HEK293 (cell line): ENCODE results near the gene PAX4.

Source experiments
- CTCF ChIA-PET: fragments of 350-600 bp; formaldehyde crosslinking; extraction: SDS; loops from one replicate; lab custom pipeline; 2021; ENCODE audit warnings: antibody characterized with exemption; lab: Yijun Ruan, JAX
- POLR2A ChIA-PET: fragments of 300-600 bp; formaldehyde crosslinking; extraction: SDS; loops from one replicate; lab custom pipeline; 2020; ENCODE audit warnings: antibody characterized with exemption, inconsistent platforms; lab: Yijun Ruan, JAX
- H3K27ac ChIP-seq: fragments of 200-500 bp; sonication (Bioruptor generic); 2 replicates; pipeline ENCODE4 v1.5.1; 2014; ENCODE audit warnings: low read depth, low read length, control low read depth, inconsistent platforms; ENCODE audit errors: extremely low read depth
- H3K36me3 ChIP-seq, 2 experiments: fragments of 200-500 bp in 1 of 2; sonication (Bioruptor generic) in 1 of 2; 1 replicate in 1 of 2; 2 replicates in 1 of 2; pipeline ENCODE4 v1.5.1; 2014 to 2017; ENCODE audit warnings: inconsistent platforms in 2 of 2, low read length in 2 of 2; ENCODE audit not compliant: control insufficient read depth in 2 of 2, insufficient read depth in 1 of 2
- H3K4me1 ChIP-seq: fragments of 200-500 bp; sonication (Bioruptor generic); 2 replicates; pipeline ENCODE4 v1.5.1; 2014; ENCODE audit warnings: mild to moderate bottlenecking, low read length, inconsistent platforms; ENCODE audit not compliant: control insufficient read depth, insufficient read depth
- H3K4me3 ChIP-seq: 2 replicates; pipeline ENCODE4 v1.5.1; 2011; ENCODE audit warnings: low read depth, mild to moderate bottlenecking, control low read depth, low read length, moderate library complexity
- H3K9me3 ChIP-seq: fragments of 200-500 bp; sonication (Bioruptor generic); 2 replicates; pipeline ENCODE4 v1.5.1; 2014; ENCODE audit warnings: low read depth, low read length, inconsistent platforms; ENCODE audit not compliant: control insufficient read depth, insufficient read depth
- BCL11A ChIP-seq: fragments of 450-650 bp; formaldehyde crosslinking; IDR thresholded peaks from 2 replicates; pipeline ENCODE4 v1.5.1; 2016; ENCODE audit warnings: low read depth, missing biosample characterization, missing genetic modification characterization
- GFI1B ChIP-seq: fragments of 450-650 bp; formaldehyde crosslinking; IDR thresholded peaks from 2 replicates; pipeline ENCODE4 v1.5.1; 2016; ENCODE audit warnings: missing biosample characterization, missing genetic modification characterization
- GLIS1 ChIP-seq: fragments of 450-650 bp; formaldehyde crosslinking; IDR thresholded peaks from 2 replicates; pipeline ENCODE4 v1.5.1; 2016; ENCODE audit warnings: missing biosample characterization, missing genetic modification characterization
- HOXC10 ChIP-seq: sonication (generic); formaldehyde crosslinking; IDR thresholded peaks from 2 replicates; pipeline ENCODE4 v1.8.1; 2023; ENCODE audit warnings: mild to moderate bottlenecking, missing genetic modification reagents
- SCRT1 ChIP-seq: fragments of 450-650 bp; formaldehyde crosslinking; IDR thresholded peaks from 2 replicates; pipeline ENCODE4 v1.5.1; 2016; ENCODE audit warnings: missing biosample characterization, missing genetic modification characterization, borderline replicate concordance
- ZFP3 ChIP-seq: fragments of 450-650 bp; formaldehyde crosslinking; IDR thresholded peaks from 2 replicates; pipeline ENCODE4 v1.5.1; 2016; ENCODE audit warnings: low read depth, missing biosample characterization, missing genetic modification characterization
- ZNF121 ChIP-seq: fragments of 450-650 bp; formaldehyde crosslinking; IDR thresholded peaks from 2 replicates; pipeline ENCODE4 v1.5.1; 2016; ENCODE audit warnings: missing biosample characterization, missing genetic modification characterization
- ZNF202 ChIP-seq: fragments of 450-650 bp; formaldehyde crosslinking; IDR thresholded peaks from 2 replicates; pipeline ENCODE4 v1.5.1; 2016; ENCODE audit warnings: missing biosample characterization, missing genetic modification characterization, borderline replicate concordance
- ZNF211 ChIP-seq: fragments of 450-650 bp; formaldehyde crosslinking; IDR thresholded peaks from 2 replicates; pipeline ENCODE4 v1.5.1; 2016; ENCODE audit warnings: low read depth, missing biosample characterization, missing genetic modification characterization
- ZNF223 ChIP-seq: fragments of 450-650 bp; formaldehyde crosslinking; IDR thresholded peaks from 2 replicates; pipeline ENCODE4 v1.5.1; 2016; ENCODE audit warnings: missing biosample characterization, missing genetic modification characterization
- ZNF350 ChIP-seq: fragments of 450-650 bp; formaldehyde crosslinking; IDR thresholded peaks from 2 replicates; pipeline ENCODE4 v1.5.0; 2017; ENCODE audit warnings: missing biosample characterization, mild to moderate bottlenecking, missing genetic modification characterization
- ZNF37A ChIP-seq: fragments of 450-650 bp; IDR thresholded peaks from 2 replicates; pipeline ENCODE4 v1.5.1; 2018; ENCODE audit warnings: missing biosample characterization, missing genetic modification characterization
- ZNF391 ChIP-seq: fragments of 450-650 bp; formaldehyde crosslinking; IDR thresholded peaks from 2 replicates; pipeline ENCODE4 v1.5.1; 2016; ENCODE audit warnings: low read depth, missing biosample characterization, missing genetic modification characterization, borderline replicate concordance
- ZNF404 ChIP-seq: fragments of 450-650 bp; formaldehyde crosslinking; IDR thresholded peaks from 2 replicates; pipeline ENCODE4 v1.5.1; 2017; ENCODE audit warnings: missing biosample characterization, missing genetic modification characterization
- ZNF560 ChIP-seq: fragments of 450-650 bp; formaldehyde crosslinking; IDR thresholded peaks from 2 replicates; pipeline ENCODE4 v1.5.1; 2017; ENCODE audit warnings: missing biosample characterization, missing genetic modification characterization, borderline replicate concordance
- ZNF585B ChIP-seq: fragments of 450-650 bp; formaldehyde crosslinking; IDR thresholded peaks from 2 replicates; pipeline ENCODE4 v1.5.1; 2016; ENCODE audit warnings: missing biosample characterization, missing genetic modification characterization
- ZNF785 ChIP-seq: fragments of 450-650 bp; formaldehyde crosslinking; IDR thresholded peaks from 2 replicates; pipeline ENCODE4 v1.5.1; 2016; ENCODE audit warnings: missing biosample characterization, missing genetic modification characterization
- TF ChIP-seq, protein P1 (sequence below): fragments of 450-650 bp; formaldehyde crosslinking; IDR thresholded peaks from 2 replicates; pipeline ENCODE4 v1.5.1; 2016; ENCODE audit warnings: missing biosample characterization, missing genetic modification characterization
- TF ChIP-seq, protein P2 (sequence below): fragments of 450-650 bp; formaldehyde crosslinking; optimal IDR thresholded peaks from 2 replicates; pipeline ENCODE3; 2016; ENCODE audit warnings: missing biosample characterization, mild to moderate bottlenecking, missing genetic modification characterization
- TF ChIP-seq, protein P3 (sequence below): fragments of 450-650 bp; formaldehyde crosslinking; IDR thresholded peaks from 2 replicates; pipeline ENCODE4; 2016; ENCODE audit warnings: missing biosample characterization, missing genetic modification characterization
- TF ChIP-seq, protein P4 (sequence below): fragments of 450-650 bp; formaldehyde crosslinking; IDR thresholded peaks from 2 replicates; pipeline ENCODE4 v1.5.1; 2016; ENCODE audit warnings: missing biosample characterization, missing genetic modification characterization

Gene PAX4

DNA sequence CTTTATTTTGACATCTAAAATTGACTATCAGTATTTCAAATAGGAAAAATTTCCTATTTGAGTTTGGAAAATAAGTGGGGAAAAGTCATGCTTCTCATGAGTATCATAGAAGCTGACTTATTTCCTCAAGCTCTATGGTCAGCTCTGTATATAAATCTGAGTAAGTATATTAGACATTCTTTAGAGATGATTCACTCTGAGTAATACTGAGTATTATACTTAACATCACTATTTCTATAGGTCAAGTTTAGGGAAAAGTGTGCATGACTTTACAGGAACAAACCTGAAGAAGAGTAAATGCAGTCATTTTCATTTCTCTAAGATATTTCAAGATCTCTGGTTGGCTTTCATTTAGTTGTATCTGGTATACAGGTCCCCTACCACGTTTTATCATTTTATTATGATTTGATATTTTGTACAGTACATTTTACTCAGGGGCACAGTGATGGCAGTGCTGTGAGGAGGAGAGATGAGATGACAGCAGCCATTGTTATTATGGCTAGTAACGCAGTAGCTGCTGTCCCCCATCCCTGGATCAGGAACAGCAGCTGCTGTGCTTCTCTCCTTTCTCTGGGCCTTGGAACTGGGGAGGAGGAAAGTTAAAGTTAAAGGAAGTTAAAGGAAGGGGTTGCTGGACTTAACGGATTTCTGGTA is 49.2 kb upstream of the PAX4 start (continued):
- TF ChIP-seq, protein P1, sequence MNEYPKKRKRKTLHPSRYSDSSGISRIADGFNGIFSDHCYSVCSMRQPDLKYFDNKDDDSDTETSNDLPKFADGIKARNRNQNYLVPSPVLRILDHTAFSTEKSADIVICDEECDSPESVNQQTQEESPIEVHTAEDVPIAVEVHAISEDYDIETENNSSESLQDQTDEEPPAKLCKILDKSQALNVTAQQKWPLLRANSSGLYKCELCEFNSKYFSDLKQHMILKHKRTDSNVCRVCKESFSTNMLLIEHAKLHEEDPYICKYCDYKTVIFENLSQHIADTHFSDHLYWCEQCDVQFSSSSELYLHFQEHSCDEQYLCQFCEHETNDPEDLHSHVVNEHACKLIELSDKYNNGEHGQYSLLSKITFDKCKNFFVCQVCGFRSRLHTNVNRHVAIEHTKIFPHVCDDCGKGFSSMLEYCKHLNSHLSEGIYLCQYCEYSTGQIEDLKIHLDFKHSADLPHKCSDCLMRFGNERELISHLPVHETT (tag by site-specific recombination), result no peak
- TF ChIP-seq, protein P2, sequence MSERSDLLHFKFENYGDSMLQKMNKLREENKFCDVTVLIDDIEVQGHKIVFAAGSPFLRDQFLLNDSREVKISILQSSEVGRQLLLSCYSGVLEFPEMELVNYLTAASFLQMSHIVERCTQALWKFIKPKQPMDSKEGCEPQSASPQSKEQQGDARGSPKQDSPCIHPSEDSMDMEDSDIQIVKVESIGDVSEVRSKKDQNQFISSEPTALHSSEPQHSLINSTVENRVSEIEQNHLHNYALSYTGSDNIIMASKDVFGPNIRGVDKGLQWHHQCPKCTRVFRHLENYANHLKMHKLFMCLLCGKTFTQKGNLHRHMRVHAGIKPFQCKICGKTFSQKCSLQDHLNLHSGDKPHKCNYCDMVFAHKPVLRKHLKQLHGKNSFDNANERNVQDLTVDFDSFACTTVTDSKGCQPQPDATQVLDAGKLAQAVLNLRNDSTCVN (tag by site-specific recombination), result no peak

DNA sequence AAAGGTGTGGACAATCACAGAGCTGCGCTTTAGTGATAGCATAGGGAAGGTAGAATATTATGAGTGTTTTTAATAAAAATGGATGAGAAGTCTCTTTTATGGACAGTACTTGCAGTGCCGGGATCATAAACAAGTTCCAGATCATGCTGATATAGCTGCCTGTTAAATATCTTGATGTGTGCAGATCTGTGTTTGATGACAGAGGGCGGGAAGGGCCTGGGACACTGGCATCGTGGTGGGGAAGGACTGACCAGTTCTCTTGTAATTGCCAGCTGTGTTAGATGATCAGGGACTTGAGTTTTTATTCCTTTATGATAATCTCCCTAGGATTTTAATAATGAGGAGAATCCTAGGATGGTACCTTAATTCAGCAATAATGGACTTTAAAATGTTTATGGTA is 48.7 kb upstream of the PAX4 start:
- Histone ChIP-seq H3K27ac (no peak overlapping the region), H3K4me1 (peaks cover 5% of the 10 kb centered on the region), H3K4me3 (no peak overlapping the region), H3K9me3 (no peaks in the 10 kb centered on the region), H3K36me3 (no peaks in the 10 kb centered on the region; a peak in 1 of 3 replicates)
- POLR2A ChIA-PET, result no interaction called here
- no peak for TF ChIP-seq ZNF560 (tag by site-specific recombination)
- TF ChIP-seq ZNF350 (tag by site-specific recombination), result no peak
- TF ChIP-seq ZNF121 (tag by site-specific recombination), result no peak
- TF ChIP-seq ZFP3 (tag by site-specific recombination), result no peak
- TF ChIP-seq, protein P3, sequence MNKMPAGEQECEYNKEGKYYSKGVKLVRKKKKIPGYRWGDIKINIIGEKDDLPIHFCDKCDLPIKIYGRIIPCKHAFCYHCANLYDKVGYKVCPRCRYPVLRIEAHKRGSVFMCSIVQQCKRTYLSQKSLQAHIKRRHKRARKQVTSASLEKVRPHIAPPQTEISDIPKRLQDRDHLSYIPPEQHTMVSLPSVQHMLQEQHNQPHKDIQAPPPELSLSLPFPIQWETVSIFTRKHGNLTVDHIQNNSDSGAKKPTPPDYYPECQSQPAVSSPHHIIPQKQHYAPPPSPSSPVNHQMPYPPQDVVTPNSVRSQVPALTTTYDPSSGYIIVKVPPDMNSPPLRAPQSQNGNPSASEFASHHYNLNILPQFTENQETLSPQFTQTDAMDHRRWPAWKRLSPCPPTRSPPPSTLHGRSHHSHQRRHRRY (tag by site-specific recombination), result no peak
- TF ChIP-seq ZNF211 (tag by site-specific recombination), result no peak
- TF ChIP-seq GLIS1 (tag by site-specific recombination), result no peak
- TF ChIP-seq ZNF391, result no peak
- no peak for TF ChIP-seq ZNF585B (tag by site-specific recombination)
- TF ChIP-seq ZNF223 (tag by site-specific recombination), result no peak
- TF ChIP-seq HOXC10 (CRISPR knock-in tag), result no peak
- no peak for TF ChIP-seq ZNF404 (tag by site-specific recombination)
- TF ChIP-seq, protein P4, sequence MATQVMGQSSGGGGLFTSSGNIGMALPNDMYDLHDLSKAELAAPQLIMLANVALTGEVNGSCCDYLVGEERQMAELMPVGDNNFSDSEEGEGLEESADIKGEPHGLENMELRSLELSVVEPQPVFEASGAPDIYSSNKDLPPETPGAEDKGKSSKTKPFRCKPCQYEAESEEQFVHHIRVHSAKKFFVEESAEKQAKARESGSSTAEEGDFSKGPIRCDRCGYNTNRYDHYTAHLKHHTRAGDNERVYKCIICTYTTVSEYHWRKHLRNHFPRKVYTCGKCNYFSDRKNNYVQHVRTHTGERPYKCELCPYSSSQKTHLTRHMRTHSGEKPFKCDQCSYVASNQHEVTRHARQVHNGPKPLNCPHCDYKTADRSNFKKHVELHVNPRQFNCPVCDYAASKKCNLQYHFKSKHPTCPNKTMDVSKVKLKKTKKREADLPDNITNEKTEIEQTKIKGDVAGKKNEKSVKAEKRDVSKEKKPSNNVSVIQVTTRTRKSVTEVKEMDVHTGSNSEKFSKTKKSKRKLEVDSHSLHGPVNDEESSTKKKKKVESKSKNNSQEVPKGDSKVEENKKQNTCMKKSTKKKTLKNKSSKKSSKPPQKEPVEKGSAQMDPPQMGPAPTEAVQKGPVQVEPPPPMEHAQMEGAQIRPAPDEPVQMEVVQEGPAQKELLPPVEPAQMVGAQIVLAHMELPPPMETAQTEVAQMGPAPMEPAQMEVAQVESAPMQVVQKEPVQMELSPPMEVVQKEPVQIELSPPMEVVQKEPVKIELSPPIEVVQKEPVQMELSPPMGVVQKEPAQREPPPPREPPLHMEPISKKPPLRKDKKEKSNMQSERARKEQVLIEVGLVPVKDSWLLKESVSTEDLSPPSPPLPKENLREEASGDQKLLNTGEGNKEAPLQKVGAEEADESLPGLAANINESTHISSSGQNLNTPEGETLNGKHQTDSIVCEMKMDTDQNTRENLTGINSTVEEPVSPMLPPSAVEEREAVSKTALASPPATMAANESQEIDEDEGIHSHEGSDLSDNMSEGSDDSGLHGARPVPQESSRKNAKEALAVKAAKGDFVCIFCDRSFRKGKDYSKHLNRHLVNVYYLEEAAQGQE, result no peak
- TF ChIP-seq GFI1B, result no peak
- TF ChIP-seq BCL11A (tag by site-specific recombination), result no peak
- no peak for TF ChIP-seq ZNF785
- no peak for TF ChIP-seq ZNF37A
- TF ChIP-seq SCRT1, result no peak
- no peak for TF ChIP-seq ZNF202 (tag by site-specific recombination)
- CTCF ChIA-PET, result interaction anchor here (0.6 kb wide), 1 partner anchor 12 kb away, joined by 4 read pairs; no protein-coding TSS in a partner anchor
